Neural progenitor cell (in vitro differentiated cells): ENCODE results near the gene GRK3. TPM values are rescaled to one million over a fixed set of nuclear protein-coding genes. Genes with fewer than 3 reads are reported as not detected.

ENCODE experiments used
- DNase-seq: peaks from one replicate; pipeline ENCODE4 v3.0.0-alpha.2; 2016; ENCODE audit warnings: low spot score
- H2AFZ ChIP-seq: fragments of 200-600 bp; sonication (generic); replicated peaks from 2 replicates; pipeline ENCODE4 v1.6.1; 2016; ENCODE audit warnings: antibody characterized with exemption
- H3F3A ChIP-seq: fragments of 200-600 bp; sonication (generic); 2 replicates; pipeline ENCODE4 v1.6.1; 2016; ENCODE audit warnings: antibody characterized with exemption, low read depth
- H3K27ac ChIP-seq: fragments of 200-600 bp; sonication (generic); 2 replicates; pipeline ENCODE4 v1.5.1; 2016; ENCODE audit warnings: mild to moderate bottlenecking
- H3K27me3 ChIP-seq: fragments of 200-600 bp; sonication (generic); 2 replicates; pipeline ENCODE4 v1.6.1; 2016; ENCODE audit warnings: mild to moderate bottlenecking, moderate library complexity
- H3K36me3 ChIP-seq: fragments of 200-600 bp; sonication (generic); 2 replicates; pipeline ENCODE4 v1.5.1; 2016
- H3K4me1 ChIP-seq: fragments of 200-600 bp; sonication (generic); 2 replicates; pipeline ENCODE4 v1.6.1; 2016; ENCODE audit warnings: mixed run types
- H3K4me2 ChIP-seq: fragments of 200-600 bp; sonication (generic); 2 replicates; pipeline ENCODE4 v1.6.1; 2016
- H3K4me3 ChIP-seq: fragments of 200-600 bp; sonication (generic); 2 replicates; pipeline ENCODE4 v1.5.1; 2016
- H3K79me2 ChIP-seq: fragments of 200-600 bp; sonication (generic); 2 replicates; pipeline ENCODE4 v1.6.1; 2016; ENCODE audit warnings: low read depth
- H3K9ac ChIP-seq: fragments of 200-600 bp; sonication (generic); 2 replicates; pipeline ENCODE4 v1.6.1; 2016
- H3K9me3 ChIP-seq: fragments of 200-600 bp; sonication (generic); 2 replicates; pipeline ENCODE4 v1.5.1; 2016; ENCODE audit warnings: low read depth
- H4K20me1 ChIP-seq: fragments of 200-600 bp; sonication (generic); 2 replicates; pipeline ENCODE4 v1.6.1; 2016; ENCODE audit warnings: low read depth
- H3K27ac Mint-ChIP-seq: 3 replicates; pipeline ENCODE4 v1.8.0; 2021; ENCODE audit warnings: mixed read lengths
- H3K27me3 Mint-ChIP-seq: 2 replicates; pipeline ENCODE4 v1.8.0; 2022; ENCODE audit warnings: low read depth, mild to moderate bottlenecking, inconsistent platforms, moderate library complexity, mixed read lengths; ENCODE audit not compliant: insufficient read depth
- H3K36me3 Mint-ChIP-seq: 3 replicates; pipeline ENCODE4 v1.8.0; 2021; ENCODE audit warnings: mixed read lengths
- H3K4me1 Mint-ChIP-seq: 3 replicates; pipeline ENCODE4 v1.8.0; 2021; ENCODE audit warnings: mixed read lengths
- H3K4me3 Mint-ChIP-seq: 3 replicates; pipeline ENCODE4 v1.8.0; 2021; ENCODE audit warnings: mild to moderate bottlenecking, moderate library complexity, mixed read lengths
- H3K9me3 Mint-ChIP-seq: 3 replicates; pipeline ENCODE4 v1.8.0; 2020; ENCODE audit warnings: mixed read lengths
- CTCF ChIP-seq: fragments of 200-600 bp; sonication (generic); IDR thresholded peaks from 2 replicates; pipeline ENCODE4 v1.5.1; 2017; ENCODE audit warnings: antibody characterized with exemption, mild to moderate bottlenecking
- EZH2 ChIP-seq: fragments of 200-600 bp; sonication (generic); IDR thresholded peaks from 2 replicates; pipeline ENCODE4 v1.6.1; 2017; ENCODE audit warnings: antibody characterized with exemption, mild to moderate bottlenecking, moderate library complexity
- EZH2phosphoT487 ChIP-seq: fragments of 200-600 bp; sonication (generic); IDR thresholded peaks from 2 replicates; pipeline ENCODE4 v1.6.1; 2017; ENCODE audit warnings: antibody characterized with exemption
- total RNA-seq: library from RNA; depleted of rRNA; stranded (reverse); fragments of >200 nt; gene quantifications from 2 replicates; pipeline ENCODE4 v1.2.3, GENCODE V29; 2015; ENCODE audit warnings: low replicate concordance

The GRK3 gene
- total RNA-seq, 1 donor from 2014 or later = 20.8 TPM

DNA sequence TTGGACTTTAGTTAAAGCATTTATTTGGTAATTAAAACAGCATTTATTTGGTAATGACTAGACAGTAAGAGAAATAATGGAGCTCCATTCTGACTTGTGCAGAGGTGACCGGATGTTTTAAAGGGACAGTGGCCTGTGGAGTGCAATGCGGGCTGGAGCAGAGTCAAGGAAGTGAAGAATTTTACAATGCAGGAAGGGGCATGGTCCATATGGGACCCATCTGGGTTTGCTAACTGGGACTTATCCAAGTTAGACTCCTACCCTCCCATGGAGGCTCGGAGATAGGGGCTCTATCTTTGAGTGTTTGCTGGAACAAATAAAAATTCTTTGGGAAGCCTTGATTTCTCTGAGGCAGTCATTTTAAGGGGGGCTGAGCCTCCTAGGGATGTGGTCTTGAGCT lies 117.6 kb downstream of the GRK3 start:
- no peak overlapping the region for H3K4me3 ChIP-seq
- no peaks in the 10 kb centered on the region for H3K9me3 ChIP-seq
- H3K9ac ChIP-seq = no peak overlapping the region
- H3K79me2 ChIP-seq = no peaks in the 10 kb centered on the region
- no peak overlapping the region for H3K27ac ChIP-seq
- no peak overlapping the region for H3K4me2 ChIP-seq
- Mint-ChIP-seq H3K9me3 (no peaks in the 10 kb centered on the region), H3K27ac (no peak overlapping the region), H3K4me1 (no peaks in the 10 kb centered on the region), H3K27me3 (peaks cover 3% of the 10 kb centered on the region), H3K36me3 (peaks cover 5% of the 10 kb centered on the region), H3K4me3 (no peak overlapping the region)
- no peaks in the 10 kb centered on the region for H3K4me1 ChIP-seq
- no peaks in the 10 kb centered on the region for H3K36me3 ChIP-seq
- no peaks in the 10 kb centered on the region for H3F3A ChIP-seq
- DNase-seq = no peak
- H3K27me3 ChIP-seq = no peaks in the 10 kb centered on the region
- no peaks in the 10 kb centered on the region for H4K20me1 ChIP-seq
- TF ChIP-seq EZH2phosphoT487 = no peak
- TF ChIP-seq EZH2 = no peak
- TF ChIP-seq CTCF = no peak
- H2AFZ ChIP-seq = no peak overlapping the region

DNA sequence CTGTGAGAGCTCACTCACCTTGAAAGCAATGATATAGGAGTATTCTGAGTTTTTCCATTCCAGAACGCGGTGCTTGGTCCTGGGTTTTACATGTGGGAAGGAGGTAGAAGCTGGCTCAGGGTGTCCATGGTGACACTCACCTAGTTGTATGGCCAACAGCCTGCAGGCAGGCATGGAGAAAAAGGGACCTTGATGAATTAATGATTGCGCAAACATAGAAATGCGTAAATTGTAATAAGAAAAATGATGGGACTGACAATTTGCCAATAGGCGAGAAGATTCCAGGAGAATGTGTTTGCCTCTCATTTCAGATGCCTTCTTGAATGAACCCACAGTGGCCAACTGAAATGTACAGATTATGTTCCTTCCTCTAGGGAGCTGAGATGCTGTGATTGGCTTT lies 124.2 kb downstream of the GRK3 start:
- Histone ChIP-seq H3K9ac (no peak overlapping the region), H3K27ac (no peak overlapping the region), H3K4me1 (no peaks in the 10 kb centered on the region), H4K20me1 (no peaks in the 10 kb centered on the region), H2AFZ (no peak overlapping the region), H3K27me3 (no peaks in the 10 kb centered on the region), H3K36me3 (no peaks in the 10 kb centered on the region), H3K79me2 (no peaks in the 10 kb centered on the region), H3K4me2 (no peak overlapping the region), H3F3A (no peaks in the 10 kb centered on the region), H3K9me3 (no peaks in the 10 kb centered on the region), H3K4me3 (no peak overlapping the region)
- Mint-ChIP-seq H3K9me3 (no peaks in the 10 kb centered on the region), H3K27ac (no peak overlapping the region), H3K27me3 (no peaks in the 10 kb centered on the region), H3K4me3 (no peak overlapping the region), H3K4me1 (no peaks in the 10 kb centered on the region), H3K36me3 (peaks cover 5% of the 10 kb centered on the region)
- no peak for DNase-seq
- TF ChIP-seq CTCF = no peak
- no peak for TF ChIP-seq EZH2phosphoT487
- no peak for TF ChIP-seq EZH2

GRCh38 chr22:25689631-25690030 lies 125.2 kb downstream of the GRK3 start:
- Histone ChIP-seq H3K79me2 (no peaks in the 10 kb centered on the region), H3F3A (no peaks in the 10 kb centered on the region)

More at GRCh38 chr22:25689631-25690030, 125.2 kb downstream of the GRK3 start:
- no peak overlapping the region for H3K27ac Mint-ChIP-seq
- DNase-seq = no peak
- peaks cover 3% of the 10 kb centered on the region for H3K36me3 Mint-ChIP-seq
- Histone ChIP-seq H3K4me3 (no peak overlapping the region), H3K27me3 (no peaks in the 10 kb centered on the region), H2AFZ (no peak overlapping the region), H3K27ac (no peak overlapping the region), H3K9ac (no peak overlapping the region), H3K4me1 (no peaks in the 10 kb centered on the region), H3K4me2 (no peak overlapping the region), H3K36me3 (no peaks in the 10 kb centered on the region), H4K20me1 (no peaks in the 10 kb centered on the region), H3K9me3 (no peaks in the 10 kb centered on the region)
- TF ChIP-seq CTCF = no peak
- TF ChIP-seq EZH2 = no peak
- no peak for TF ChIP-seq EZH2phosphoT487
- no peaks in the 10 kb centered on the region for H3K4me1 Mint-ChIP-seq
- H3K9me3 Mint-ChIP-seq = no peaks in the 10 kb centered on the region
- no peaks in the 10 kb centered on the region for H3K27me3 Mint-ChIP-seq
- no peak overlapping the region for H3K4me3 Mint-ChIP-seq
